COLO668 (cell line): ENCODE results near the gene KHDRBS2.
"Not testable (repeated sequence)": the region's sequence is repeated elsewhere in the genome, so short reads cannot be mapped to it uniquely, and the experiment has no call there.

Experiments used
- DNase-seq: peaks from one replicate; lab custom pipeline; 2025; ENCODE audit not compliant: unreplicated experiment; lab: John Stamatoyannopoulos, UW

Gene KHDRBS2

DNA sequence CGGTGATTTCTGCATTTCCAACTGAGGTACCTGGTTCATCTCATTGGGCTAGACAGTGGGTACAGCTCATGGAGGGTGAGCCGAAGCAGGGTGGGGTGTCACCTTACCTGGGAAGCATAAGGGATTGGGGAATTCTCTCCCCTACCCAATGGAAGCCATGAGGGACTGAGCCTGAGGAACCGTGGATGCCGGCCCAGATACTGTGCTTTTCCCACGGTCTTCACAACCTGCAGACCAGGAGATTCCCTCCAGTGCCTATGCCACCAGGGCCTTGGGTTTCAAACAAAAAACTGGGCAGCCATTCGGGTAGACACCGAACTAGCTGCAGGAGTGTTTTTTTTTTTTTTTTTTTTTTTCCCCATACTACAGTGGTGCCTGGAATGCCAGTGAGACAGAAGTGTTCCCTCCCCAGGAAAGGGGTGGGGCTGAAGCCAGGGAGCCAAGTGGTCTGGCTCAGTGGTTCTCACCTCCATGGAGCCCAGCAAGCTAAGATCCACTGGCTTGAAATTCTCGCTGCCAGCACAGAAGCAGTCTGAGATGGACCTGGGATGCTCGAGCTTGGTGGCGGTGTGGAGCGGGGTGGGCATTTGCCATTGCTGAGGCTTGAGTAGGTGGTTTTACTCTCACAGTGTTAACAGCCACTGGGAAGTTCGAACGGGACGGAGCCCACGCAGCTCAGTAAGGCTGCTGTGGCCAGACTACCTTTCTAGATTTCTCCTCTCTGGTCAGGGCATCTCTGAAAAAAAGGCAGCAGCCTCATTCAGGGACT lies 416.2 kb downstream of the KHDRBS2 start:
- no peak for DNase-seq

DNA sequence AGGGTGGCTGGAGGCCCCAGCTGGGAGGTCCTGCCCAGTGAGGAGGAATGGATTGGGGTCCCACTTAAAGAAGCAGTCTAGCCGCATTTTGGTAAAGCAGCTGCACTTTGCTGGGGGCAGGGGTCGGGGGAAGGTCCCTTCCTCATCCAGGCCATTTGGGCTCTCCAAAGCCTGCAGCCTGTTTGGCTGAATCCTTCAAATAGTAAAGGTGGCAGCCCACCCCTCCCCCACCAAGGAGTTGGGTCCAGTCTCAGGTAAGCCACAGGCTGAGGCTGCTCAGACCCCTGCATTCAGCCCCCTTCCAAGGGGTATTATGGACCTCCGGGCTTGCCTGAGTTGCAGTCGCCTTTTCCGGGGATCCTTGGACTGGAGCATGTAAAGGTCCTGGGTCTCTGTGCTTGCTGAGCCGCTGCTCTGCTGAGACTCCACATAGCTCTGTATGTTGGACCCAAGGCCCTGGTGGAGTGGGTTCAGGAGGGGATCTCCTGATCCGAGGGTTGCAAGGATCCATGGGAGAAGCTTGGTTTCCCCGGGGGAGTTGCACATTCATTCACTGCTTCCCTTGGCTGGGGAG lies 417.4 kb downstream of the KHDRBS2 start:
- DNase-seq = no peak

DNA sequence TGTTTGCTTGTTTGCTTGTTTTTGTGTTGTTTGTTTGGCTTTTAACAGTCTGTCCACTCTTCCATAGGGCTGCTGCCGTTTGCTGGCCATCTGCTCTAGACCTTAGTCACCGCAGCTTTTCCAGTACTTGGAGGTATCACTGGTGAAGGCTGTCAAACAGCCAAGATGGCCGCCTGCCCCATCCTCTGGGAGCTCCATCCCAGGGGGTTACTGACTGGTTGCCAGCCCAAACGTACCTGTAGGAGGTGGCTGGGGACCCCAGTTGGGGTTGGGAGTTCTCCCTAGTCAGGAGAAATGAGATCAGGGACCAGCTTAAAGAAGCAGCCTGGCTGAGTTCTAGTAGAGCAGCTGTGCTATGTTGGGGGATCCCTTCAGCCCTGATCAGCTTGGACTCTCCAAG lies 418.4 kb downstream of the KHDRBS2 start:
- no peak for DNase-seq

DNA sequence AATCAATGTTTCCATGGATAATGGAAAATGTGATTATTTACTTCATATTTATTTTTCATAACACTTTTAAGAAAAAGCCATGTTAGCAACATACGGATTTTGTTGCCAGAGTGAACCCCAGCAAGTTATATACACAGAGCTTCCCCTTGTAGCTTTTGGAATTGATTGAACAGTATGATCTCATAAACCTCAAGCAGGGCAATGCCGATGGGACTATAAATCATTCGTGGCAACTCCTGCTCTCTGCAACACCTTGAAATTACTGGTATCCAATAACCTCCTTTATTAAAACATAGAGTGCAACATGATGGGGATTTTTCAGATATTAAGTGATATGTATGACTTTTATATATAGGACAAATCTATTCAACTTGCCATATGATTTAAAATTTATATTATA lies 428.5 kb downstream of the KHDRBS2 start:
- no peak for DNase-seq

DNA sequence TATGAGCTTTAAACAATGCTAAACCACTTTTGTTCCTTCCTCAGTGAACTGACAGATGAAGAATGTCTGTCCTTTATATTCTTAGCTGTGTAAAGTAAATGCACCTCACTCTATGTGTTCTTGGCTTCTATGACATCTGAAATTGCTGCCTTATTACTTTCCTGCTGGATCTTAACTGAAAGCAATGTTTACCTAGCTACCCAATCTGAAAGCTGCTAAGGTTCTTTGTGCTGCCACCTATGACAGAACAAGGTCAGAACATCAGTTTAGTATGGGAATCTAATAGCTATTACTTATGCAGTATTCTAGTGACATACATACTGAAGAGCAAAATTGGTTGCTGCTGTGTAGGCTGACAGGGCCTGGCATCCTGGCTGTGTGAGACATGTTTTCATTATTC lies 444.1 kb downstream of the KHDRBS2 start:
- no peak for DNase-seq

DNA sequence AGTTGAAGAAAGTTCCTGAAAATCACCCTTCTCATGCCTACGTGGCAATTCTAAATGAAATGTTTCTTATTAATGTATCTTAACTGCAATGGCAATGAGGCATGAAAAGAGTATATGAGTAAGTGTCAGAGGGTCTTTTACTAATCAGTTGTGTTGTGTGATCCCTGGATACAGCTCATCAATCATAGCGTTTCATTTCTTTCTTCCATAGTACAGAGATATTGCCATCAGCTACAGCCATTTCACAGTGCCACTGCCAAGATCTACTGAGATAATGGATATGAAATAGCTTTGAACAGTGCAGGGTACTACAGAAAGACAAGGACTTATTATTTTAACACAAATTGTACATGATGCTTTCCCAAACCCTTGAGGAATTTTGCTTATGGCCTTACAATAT lies 450.8 kb downstream of the KHDRBS2 start:
- no peak for DNase-seq

DNA sequence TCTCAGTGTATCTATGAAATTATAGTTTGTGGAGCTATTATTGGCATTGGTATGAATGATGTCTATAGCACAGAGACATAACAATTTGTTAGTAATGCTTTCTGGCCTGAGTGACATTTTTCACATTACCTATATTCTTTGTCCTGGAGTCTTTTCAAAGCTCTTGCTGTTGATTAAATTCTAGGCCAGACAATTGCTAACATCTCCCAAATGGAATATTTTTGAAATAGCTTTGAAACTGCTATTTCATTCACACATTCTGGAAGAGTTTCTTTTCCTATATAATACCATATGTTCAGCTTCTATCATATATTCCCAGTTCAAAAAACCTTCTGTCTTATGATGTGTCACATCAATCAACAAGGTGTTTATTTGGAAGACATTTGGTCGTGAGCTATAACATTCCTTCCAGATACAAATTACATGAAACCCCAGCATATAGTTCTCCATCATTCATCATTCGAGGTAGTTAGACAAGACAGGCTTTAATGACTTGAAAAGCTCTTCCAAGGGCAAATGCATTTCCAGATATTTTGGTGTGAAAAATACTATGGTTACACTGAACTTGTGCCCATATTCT lies 452.8 kb downstream of the KHDRBS2 start:
- no peak for DNase-seq

DNA sequence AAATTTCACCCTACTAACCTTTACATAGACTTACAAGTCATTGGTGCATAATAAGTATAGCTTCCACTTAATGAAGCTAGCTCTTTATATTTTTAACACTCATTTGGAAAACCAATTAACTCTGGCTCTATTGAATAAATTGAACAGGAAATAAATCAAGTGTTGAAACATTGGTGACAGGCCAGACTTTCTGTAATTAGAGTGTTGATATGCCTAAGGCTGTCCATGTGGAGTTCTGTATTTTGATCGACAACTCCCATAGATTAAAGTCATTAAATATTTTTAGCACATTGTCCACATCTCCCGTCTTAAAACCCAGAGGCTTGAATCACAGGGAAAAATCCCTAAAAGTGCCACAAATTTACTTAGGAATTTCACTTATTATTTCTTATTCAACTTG lies 468.3 kb downstream of the KHDRBS2 start:
- DNase-seq = no peak

DNA sequence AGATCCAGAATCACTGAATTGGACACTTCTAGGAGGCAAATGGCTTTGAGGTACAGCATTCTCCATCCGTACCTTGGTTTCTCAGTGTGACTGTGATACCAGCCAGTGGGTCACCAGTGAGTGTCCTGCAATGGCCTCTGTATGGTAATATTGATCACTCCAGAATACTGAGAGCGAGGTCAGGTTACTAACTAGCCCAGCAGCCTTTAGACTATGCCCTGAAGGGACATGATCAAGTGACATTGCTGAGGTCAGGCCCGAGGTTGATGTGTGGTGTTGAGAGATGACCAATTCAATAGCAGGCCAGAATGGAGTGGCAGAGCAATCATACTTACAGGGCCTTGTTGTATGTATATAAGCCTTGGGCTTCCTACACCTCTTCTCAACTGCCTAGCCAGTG lies 476.0 kb downstream of the KHDRBS2 start:
- DNase-seq = no peak

DNA sequence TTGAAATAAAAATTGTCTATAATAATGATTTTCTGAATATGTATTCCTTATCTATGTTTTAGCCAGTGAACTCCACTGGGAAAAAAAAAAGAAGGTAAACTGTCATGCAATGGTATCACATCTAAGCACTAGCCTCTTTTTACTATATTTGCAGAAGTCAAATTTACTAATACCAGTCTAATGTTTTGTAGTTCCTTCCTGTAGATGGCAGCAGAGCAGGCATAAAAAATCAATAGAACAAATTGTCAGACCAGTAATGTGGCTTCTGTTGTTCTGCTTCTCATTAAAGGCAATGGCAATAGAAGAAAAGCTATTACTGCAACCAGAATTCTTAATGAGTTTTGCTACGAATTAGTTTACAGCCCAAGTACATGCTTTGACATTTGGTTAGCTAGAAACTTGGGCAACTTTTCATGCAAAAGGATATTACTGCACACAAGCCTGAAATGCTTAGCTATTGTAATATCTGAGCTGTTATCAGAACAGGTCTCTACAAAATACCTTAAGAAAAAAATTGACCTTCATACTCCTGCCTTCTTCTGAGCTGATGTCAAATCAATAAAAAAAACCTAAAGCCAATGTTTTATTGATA lies 476.9 kb downstream of the KHDRBS2 start:
- DNase-seq = no peak

DNA sequence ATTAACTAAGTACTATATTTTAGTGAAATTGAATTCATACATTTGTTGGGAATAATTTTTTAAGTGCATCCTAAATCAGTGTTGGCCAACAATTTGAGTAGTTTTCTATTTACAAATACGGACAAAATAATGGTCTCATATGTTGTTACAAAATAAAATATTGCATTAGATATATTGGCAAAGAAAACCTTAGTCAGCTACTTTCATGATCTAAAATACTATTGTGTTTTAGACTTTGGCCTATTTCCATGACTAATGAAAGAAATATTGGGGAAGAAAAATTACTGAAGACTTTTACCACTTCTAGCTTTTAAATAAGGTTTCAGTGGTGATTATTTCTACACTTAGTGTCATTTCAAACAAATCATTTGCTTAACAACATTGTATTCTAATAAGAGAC lies 498.0 kb downstream of the KHDRBS2 start:
- no peak for DNase-seq

DNA sequence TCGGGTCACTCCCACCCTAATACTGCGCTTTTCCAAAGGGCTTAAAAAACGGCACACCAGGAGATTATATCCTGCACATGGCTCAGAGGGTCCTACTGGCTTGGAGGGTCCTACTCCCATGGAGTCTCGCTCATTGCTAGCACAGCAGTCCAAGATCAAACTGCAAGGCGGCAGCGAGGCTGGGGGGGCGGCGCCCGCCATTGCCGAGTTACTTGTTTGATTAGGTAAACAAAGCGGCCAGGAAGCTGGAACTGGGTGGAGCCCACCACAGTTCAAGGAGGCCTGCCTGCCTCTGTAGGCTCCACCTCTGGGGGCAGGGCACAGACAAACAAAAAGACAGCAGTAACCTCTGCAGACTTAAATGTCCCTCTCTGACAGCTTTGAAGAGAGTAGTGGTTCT lies 516.6 kb downstream of the KHDRBS2 start:
- not testable (repeated sequence) for DNase-seq

DNA sequence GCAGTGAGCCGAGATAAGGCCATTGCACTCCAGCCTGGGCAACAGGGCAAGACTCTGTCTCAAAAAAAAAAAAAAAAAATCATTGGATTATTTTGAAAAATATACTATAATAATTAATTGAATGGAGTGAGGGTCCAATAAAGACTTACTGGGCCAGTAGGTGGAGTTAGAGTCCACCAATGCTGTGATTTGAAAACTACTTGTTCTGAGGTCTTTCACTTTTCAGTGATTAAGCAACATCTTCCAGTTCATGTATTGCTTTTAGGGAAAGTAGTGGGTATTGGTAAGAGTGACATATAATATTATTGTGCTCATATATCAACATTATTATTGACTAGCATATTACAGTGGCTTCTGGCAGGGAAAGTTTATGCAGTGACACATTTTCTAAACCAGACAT lies 530.3 kb downstream of the KHDRBS2 start:
- DNase-seq = no peak

DNA sequence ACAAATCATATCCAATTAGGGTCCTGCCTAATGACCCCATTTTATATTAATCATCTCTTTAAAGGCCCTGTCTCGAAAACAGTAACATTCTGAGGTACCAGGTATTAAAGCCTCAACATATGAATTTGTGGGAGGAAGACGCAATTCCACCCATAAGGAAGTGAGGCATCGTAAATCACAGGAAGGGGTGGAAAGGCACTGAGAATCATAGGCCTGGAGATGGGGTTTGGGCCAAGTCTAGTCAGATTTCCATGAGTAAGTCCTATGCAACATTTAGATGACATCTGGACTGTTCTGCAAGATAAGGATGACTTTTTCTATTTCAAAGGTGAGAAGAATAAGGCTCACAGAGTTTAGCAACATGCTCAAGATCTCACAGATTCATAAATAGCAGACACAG lies 534.0 kb downstream of the KHDRBS2 start:
- DNase-seq = no peak

DNA sequence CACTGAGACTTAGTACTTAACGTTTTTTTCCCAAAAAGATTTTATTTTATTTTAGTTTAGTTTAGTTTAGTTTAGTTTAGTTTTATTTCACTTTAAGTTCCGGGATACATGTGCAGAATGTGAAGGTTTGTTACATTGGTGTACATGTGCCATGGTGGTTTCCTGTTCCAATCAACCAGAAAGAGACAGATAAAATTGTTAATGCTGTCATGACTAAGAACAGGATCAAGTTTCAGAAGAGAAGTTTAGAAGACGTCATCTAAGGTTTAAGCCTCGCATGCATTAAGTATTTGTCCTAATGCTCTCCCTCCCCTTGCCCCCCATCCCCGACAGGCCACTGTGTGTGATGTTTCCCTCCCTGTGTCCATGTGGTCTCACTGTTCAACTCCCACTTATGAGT lies 540.0 kb downstream of the KHDRBS2 start:
- no peak for DNase-seq

DNA sequence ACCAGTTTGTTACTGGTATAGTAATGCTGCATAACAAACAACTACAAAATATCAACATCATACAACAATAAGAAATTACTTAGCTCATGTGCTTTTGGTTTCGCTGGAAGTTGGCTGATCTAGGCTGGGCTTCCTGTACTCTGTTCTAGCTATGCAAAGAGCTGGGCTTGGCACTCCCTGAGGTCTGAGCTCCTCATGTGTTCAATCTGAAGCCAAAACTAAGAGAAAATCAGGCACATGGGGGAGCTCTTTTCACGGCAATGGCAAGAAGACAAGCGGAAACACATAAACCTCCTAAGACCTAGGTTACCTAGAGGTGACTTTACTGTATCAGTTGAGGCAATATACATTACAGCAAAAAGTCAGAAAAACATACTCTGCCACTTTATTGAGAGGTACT lies 574.2 kb downstream of the KHDRBS2 start:
- DNase-seq = no peak

DNA sequence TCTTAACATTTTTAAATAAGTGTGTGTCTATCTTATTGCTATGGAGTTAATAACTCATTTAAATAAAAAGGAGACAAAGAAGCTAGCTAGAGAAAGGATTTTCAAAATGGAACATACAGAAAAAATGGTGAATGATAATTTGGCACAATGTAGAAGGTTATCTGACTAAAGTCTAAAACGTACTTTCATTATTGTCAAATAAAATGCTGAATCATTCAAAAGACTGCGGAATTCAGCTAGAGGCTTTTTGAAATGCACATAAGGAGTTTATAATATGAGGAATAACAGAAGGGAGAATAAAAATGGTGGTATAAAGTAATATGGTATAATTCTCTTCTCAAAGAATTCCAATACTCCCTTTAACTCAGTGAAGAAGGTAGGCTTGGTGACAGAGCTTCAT lies 597.9 kb downstream of the KHDRBS2 start:
- DNase-seq = no peak

DNA sequence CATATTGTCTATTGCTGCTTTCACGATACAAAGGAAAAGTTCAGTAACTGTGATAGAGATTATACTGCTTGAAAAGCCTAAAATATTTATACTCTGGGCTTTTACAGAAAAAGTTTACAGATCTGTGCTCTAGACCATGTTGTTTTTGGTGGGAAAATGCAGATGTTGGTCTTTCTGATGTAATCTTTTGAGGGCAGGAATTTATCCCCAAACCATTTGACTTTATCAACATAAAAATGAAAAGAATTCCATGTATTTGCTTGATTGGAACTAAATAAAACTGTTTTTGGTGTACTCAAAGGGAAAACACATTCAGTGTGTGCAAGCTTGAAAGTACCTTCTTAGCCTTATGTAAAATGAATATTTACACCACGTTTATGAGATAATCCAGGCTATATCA lies 603.5 kb downstream of the KHDRBS2 start:
- DNase-seq = no peak

DNA sequence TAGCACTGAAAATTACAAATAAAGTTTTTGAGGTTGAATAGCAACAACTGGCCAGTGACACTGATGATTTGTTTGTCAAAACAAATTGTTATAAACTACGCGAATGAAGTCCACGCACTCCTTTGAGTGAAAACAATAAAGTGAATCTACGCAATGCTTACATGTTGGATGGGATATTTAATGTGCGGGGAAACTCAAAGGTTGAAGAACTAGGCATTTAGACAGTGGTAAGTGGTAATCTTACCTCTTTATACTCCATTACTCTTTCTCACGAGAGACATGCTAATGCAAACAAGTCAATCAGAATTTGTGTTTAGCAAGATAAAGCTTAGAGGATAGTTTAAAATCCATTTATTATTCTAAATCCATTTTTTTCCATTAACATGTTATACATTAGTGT lies 606.4 kb downstream of the KHDRBS2 start:
- no peak for DNase-seq

DNA sequence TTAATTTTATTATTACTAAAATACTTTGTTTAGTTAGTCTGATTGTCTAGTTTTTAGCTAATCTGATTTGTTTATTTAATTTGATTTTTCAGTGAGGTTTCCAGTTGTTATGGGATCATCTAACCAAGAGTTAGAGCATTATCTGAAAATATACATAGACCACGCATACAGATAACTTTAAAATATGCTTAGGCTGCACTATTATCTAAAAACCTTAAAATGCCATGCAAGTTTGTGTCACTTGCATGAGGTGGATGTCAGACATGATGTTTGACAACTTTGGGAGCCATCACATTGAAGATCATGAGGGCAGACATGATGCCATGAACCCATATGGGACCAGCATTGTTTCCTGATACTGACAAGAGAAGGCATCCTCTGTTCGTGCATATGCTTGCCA lies 610.3 kb downstream of the KHDRBS2 start:
- no peak for DNase-seq

DNA sequence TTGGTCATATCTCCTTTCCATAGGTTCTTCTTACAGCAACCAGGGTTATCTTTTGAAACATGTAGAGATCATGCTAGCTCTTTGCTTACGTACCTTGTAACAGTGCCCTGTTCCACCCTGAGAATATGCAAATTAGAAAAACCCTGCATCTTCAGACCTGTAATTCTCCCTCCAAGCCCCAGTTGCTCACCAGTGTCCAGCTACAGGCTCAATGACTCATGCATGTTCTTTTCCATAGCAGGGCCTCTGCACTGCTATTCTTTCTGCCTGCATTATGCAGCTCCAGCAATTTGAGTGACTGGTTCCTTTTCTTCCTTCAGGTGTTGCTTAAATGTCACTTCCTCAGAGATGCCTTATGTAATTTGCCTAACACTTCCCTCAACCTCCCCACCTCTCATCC lies 636.2 kb downstream of the KHDRBS2 start:
- DNase-seq = no peak

DNA sequence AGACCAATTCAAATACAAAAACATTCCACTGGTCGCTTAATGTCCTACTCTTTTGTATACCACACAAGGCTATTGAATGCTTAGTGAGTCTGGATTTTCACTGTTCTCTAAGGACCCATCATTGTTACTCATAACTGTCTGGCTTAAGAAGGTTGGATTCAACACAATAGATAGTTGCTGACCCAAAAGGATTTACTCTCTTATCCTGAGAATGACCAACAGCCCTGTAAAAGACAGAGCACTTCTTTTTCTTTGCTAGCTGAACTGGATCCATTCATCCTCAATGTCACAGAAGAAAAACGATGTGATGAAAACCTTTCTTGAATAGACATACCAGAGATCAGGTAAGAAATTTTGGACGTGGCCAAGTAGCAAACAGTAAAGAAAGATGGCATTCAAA lies 645.6 kb downstream of the KHDRBS2 start:
- DNase-seq = no peak
